Sciatic nerve (tissue), 2 donors: ENCODE data around the gene RNF213. TPM values are rescaled to one million over a fixed set of nuclear protein-coding genes. Genes with fewer than 3 reads are reported as not detected.
"Not testable (repeated sequence)": the region's sequence is repeated elsewhere in the genome, so short reads cannot be mapped to it uniquely, and the experiment has no call there.

ENCODE experiments used
- ATAC-seq: fragments of 200-7000 bp; cut with Tn5 transposase; one replicate; pipeline ENCODE4 v1.9.1; 2020; ENCODE audit warnings: mild to moderate bottlenecking, moderate library complexity
- DNase-seq: peaks from one replicate; pipeline ENCODE4 v3.0.0-alpha.2; 2020; ENCODE audit warnings: low spot score
- intact Hi-C: fragments of 100-400 bp; cut with DNase I; formaldehyde crosslinking; loops from one replicate; pipeline ENCODE4 v1.14.2; 2022
- total RNA-seq: library from RNA; stranded (reverse); fragmentation: NEBNext Ultra II Directional; extraction: Animal tissue kit (Norgen Biotek cat#: 25700); gene quantifications from one replicate; pipeline ENCODE4 v1.2.1, GENCODE V29; 2021
- donor health status: DM: no; HTN: no; CAD: no.
- donor health status: DM: no; HTN: no; CAD: no.

Gene RNF213
- total RNA-seq, 1 donor from 2014 or later: 178 TPM

DNA sequence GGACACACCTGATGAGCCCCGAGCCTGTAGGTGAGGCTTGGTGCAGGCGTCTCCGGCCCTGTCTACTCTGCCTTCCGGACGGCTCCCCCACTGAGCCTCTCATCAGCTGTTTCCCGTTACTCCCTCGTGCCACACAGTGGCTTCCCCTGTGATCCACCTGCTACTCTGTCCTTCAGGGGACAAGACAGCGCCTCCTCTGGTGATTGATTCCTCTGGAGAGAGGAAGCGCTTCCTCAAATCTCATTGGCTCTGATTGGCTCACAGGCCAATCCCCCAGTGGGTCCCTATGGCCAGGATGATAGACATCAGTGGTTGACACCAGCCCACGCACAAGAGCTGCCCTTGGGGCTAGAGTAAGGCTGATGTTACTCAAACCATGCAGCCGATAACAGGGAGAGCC lies 24.0 kb downstream of the RNF213 start:
- ATAC-seq (no peak), DNase-seq (no peak)
- intact Hi-C loops: no loop called here

DNA sequence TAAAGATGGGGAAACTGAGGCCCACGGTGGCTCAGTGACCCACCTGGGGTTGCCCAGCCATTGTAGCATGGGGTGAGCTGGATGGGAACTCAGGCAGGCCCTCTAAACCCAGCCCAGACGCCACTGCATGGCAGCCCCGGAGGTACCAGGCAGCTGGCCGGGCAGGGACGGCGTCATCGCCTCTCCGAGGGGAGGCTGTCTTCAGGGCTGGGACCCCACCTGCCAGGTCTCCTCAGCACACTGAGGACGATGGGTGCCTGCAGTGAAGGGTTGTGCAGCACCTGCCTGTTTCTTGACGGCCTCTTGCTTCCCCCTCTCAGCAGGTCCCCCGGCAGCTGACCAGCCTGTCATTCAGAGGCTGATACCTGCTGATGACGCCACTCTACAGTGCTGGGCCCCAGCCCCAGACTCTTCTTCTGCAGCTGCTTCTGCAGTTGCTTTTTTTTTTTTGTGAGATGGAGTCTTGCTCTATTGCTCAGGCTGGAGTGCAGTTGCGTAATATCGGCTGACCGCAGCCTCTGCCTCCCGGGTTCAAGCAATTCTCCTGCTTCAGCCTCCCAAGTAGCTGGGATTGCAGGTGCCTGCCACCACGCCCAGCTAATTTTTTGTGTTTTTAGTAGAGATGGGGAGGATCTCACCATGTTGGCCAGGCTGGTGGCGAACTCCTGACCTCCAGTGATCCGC lies 24.7 kb downstream of the RNF213 start:
- no peak for DNase-seq

DNA sequence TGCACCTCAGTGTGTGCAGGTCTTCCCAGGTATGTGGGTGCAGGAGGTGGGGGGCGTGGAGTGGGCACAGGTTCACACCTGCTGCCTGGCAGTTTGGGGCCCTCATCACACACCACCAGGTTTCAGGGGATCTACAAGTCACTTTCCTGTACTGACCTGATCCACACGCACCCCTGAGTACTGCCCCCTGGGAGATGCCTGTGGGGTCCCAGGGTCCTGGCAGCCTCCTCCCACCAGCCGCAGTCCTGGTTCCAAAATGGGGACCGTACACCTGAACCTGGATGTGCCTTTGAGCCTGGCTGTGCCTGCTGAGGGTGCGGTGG lies 25.9 kb downstream of the RNF213 start:
- no peak for ATAC-seq
- intact Hi-C loops: no loop called here

More for the DNA sequence above, 24.7 kb downstream of the RNF213 start:
- ATAC-seq: no peak
- intact Hi-C loops: no loop called here

DNA sequence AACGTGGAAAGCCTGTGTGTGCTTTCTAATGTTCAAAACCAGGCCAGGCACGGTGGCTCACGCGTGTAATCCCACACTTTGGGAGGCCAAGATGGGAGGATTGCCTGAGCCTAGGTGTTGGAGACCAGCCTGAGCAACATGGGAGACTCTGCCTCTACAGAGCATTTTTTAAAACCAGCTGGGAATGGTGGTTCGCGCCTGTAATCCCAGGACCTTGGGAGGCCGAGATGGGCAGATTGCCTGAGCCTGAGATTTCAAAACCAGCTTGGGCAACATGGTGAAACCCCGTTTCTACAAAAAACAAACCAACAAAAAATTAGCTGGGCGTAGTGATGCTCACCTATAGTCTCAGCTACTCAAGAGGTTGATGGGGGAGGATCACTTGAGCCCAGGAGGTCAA lies 26.4 kb downstream of the RNF213 start:
- no peak for DNase-seq
- no peak for ATAC-seq
- intact Hi-C loops: no loop called here

More for the DNA sequence above, 25.9 kb downstream of the RNF213 start:
- DNase-seq: no peak

DNA sequence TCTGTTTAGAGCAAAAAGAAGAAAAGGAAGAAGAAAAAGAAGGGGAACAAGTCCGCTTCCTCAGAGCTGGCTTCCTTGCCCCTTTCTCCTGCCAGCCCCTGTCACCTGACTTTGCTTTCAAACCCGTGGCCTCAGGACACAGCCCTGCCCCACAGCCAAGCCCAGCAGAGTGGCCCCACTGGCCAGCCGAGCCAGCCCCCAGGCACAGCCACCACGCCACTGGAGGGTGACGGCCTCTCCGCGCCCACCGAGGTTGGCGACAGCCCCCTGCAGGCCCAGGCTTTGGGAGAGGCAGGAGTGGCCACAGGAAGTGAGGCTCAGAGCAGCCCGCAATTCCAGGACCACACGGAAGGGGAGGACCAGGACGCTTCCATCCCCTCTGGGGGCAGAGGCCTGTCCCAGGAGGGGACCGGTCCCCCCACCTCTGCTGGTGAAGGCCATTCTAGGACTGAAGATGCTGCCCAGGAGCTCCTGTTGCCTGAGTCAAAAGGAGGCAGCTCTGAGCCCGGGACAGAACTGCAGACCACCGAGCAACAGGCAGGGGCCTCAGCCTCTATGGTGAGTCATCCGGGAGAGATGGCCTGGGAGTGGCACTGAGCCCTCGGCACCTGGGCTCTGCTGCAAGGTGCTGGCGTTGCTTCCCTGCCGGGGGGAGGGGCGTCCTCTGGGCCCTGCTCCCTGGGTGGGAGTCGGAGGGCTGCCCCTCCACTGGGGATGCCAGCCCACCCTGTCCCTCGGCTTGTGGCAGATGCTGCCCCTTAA lies 27.3 kb downstream of the RNF213 start:
- intact Hi-C loops: no loop called here
- peak; percentile 8 for ATAC-seq

DNA sequence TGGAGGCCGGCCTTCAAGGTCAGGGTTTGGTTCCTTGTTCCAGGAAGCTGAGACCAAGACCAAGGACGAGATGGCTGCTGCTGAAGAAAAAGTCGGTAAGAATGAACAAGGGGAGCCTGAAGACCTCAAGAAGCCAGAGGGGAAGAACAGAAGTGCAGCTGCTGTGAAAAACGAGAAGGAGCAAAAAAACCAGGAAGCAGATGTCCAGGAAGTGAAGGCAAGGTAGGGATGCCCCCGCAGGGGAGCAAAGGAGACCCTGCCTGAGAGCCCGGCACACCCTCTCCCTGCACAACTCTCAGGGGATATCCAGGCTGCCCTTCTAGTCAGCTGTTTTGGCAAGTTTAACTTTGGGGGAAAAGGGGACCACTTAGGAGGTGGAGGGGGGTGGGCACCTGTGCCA lies 29.0 kb downstream of the RNF213 start:
- intact Hi-C loops: no loop called here
- no peak for ATAC-seq
- DNase-seq: no peak

More for the DNA sequence above, 27.3 kb downstream of the RNF213 start:
- no peak for DNase-seq

DNA sequence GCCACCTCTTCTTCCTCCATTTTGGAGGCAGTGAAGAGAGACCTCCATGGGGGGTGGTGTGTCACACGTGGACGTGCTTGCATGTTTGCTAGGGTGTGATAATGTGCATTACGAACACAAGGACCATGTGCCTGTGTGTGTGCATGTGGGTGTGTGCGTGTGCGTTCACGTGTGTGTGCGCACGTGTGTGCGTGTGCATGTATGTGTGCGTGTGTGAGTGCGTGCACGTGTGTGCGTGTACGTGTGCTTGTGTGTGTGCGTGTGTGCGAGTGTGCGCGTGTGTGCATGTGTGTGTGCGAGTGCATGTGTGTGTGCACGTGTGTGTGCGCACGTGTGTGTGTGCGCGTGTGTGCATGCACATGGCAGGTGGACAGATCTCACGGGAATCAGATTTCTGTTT lies 29.5 kb downstream of the RNF213 start:
- intact Hi-C loops: no loop called here
- DNase-seq (no peak), ATAC-seq (no peak)

DNA sequence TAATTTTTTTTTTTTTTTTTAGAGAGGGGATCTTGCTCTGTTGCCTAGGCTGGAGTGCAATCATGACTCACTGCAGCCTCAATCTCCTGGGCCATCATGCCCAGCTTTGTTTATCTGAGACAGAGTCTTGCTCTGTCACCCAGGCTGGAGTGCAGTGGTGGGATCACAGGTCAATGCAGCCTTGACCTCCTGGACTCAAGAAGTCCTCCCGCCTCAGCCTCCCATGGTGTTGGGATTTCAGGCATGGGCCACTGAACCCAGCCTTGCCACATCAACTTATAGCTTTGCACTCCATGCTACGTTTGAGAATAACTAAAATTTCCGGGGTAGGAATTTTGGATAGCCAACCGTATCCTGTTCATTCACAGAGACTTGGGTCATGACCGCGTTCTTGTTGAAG lies 30.6 kb downstream of the RNF213 start:
- no peak for DNase-seq
- intact Hi-C loops: no loop called here

DNA sequence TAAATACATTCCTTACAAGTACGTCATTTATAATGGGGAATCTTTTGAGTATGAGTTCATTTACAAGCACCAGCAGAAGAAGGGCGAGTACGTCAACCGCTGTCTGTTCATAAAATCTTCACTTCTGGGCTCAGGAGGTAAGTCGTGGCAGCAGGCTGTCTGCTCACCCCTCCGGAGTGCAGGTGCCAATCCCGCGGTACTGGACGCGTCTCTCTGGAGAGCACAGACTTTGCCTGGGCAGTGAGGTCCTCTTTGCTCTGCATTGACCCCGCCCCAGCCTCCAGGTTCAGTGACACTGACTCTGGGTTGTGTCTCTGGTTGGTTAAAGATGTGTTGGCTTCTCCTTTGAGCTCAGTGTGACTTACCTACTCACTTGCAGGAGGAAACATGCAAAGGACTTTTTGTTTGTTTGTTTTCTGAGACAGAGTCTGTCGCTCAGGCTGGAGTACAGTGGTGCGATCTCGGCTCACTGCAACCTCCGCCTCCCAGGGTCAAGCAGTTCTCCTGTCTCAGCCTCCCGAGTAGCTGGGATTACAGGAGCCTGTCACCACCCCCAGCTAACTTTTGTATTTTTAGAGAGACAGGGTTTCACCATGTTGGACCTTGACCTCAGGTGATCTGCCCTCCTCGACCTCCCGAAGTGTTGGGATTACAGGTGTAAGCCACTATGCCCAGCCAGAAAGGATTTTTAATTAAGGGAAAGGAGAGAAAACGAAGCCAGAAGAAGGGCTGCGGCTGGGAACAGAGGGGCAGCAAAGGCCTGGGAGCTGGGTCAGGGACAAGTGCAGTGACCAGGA lies 31.2 kb downstream of the RNF213 start:
- intact Hi-C loops: no loop called here
- DNase-seq (no peak), ATAC-seq (no peak)

More for the DNA sequence above, 30.6 kb downstream of the RNF213 start:
- ATAC-seq: no peak

DNA sequence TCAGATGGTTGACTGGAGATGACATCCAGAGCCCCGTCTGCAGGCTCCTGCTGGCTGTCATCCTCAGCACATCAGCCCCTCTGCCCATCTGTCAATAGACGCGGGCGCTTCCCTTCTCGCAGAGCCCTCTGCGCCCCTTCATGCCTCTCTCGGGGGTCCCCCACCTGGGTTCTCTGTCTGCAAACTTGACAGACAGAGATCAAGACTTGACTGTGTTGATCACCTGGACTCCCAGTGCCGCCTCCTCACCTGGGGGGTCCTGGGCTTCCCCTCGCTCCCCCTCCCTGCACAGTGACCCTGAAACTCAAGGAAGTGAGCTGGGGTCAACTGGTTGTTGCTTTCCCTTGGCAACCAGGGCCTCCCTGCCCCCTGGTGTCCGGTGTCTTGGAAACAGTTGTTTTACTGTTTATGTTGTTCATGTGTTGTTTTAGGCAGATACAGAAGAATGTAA lies 31.9 kb downstream of the RNF213 start:
- no peak for ATAC-seq
- no peak for DNase-seq
- intact Hi-C loops: no loop called here

DNA sequence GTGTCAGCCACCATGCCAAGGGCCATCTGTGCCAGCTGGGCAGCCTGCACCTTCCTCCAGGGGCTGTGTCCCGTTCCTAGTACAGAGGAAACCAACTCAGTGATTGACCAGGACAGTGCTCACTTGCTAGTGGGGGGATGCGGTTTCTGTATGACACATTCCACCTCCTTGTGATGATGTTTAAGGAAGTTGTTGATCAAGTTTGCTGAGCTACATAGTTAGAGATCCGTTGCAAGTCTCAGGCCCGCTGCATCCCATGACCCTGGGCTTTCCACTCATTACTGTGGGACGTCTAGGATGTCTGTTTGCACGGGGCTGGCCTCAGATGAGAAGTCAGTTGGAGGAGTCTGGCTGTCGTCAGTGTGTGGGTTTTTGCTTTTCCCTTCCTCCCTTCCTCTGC lies 33.6 kb downstream of the RNF213 start:
- intact Hi-C loops: no loop called here
- ATAC-seq (peak; percentile 53), DNase-seq (no peak)

DNA sequence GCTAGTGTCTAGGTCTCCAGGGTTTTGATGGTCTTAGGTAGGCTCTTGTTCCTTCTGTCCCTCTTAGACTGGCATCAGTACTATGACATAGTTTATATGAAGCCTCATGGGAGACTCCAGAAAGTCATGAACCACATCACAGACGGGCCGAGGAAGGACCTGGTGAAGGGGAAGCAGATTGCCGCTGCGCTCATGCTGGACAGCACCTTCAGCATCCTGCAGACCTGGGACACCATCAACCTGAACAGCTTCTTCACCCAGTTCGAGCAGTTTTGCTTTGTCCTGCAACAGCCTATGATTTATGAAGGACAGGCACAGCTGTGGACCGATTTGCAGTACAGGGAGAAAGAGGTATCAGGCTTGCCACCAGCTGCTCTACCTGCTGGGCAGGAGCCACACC lies 34.0 kb downstream of the RNF213 start:
- intact Hi-C loops: no loop called here
- ATAC-seq (no peak), DNase-seq (no peak)

DNA sequence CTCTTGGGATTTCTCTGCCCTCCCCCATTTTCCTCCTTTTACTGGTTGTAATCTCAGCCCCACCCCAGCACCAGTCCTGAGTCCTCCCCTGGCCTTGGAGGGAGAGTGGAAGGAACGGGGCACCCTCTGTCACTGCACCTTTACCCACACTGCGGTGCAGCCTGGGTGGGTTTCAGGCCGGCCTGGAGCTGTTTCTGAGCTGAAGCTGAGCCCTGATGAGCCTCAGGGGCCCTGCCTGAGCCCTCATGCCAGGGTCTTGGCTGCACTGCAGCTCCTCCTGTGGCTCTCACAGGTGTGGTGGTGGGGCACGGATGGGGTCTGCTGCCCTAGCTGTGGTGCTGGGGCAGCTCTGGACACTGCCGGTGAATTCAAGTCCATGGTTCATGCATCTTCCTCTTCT lies 34.5 kb downstream of the RNF213 start:
- intact Hi-C loops: no loop called here
- no peak for DNase-seq
- ATAC-seq: no peak

DNA sequence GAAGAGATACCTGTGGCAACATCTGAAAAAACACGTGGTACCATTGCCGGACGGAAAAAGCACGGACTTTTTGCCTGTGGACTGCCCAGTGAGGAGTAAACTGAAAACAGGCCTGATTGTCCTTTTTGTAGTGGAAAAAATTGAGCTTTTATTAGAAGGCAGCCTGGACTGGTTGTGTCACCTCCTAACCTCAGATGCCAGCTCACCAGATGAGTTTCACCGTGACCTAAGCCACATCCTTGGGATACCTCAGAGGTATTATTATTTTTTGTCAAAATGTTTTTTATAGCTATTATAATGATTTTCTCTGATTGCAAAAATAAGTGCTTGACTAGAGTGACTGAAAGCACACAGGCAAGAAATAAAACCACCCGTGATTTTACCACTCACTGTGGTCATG lies 34.9 kb downstream of the RNF213 start:
- intact Hi-C loops: no loop called here
- ATAC-seq: no peak
- DNase-seq: no peak

DNA sequence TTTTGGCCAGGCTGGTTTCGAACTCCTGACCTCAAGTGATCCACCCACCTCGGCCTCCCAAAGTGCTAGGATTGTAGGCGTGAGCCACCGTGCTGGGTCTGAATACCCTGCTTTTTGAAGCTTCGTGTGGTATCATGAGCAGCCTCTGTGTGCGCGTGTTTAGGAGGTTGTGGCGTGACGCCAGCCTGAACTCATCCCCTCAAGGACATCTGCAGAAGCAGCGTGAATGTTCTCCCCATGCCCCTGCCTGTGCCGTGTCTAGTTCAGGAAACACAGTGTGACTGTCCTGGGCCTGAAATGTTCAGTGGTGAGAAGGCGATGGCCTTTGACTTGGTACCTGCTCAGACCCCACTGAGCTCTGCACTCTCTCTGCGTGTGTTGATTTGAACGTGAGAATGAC lies 35.6 kb downstream of the RNF213 start:
- DNase-seq (no peak), ATAC-seq (no peak)
- intact Hi-C loops: no loop called here

DNA sequence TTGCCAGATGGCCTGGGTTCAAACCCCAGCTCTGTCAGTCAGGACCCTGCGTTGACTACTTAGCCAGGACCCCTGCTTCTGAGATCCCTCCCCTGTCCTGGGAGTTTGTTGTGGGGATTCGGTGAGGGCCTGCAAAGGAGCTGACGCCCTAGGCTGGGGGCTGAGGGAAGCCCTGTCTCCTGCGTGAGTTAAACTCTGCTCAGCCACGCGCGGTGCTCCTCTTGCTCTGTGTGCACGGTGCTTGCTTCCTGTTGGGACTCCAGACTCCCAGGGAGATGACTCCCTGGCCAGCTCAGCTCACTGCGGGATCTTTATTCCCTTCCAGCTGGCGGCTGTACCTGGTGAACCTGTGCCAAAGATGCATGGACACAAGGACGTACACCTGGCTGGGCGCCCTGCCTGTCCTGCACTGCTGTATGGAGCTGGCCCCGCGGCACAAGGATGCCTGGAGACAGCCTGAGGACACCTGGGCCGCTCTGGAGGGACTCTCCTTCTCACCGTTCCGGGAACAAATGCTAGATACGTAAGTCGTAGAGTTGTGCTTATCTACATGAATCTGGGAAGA lies 37.4 kb downstream of the RNF213 start:
- intact Hi-C loops: no loop called here
- ATAC-seq (no peak), DNase-seq (no peak)

DNA sequence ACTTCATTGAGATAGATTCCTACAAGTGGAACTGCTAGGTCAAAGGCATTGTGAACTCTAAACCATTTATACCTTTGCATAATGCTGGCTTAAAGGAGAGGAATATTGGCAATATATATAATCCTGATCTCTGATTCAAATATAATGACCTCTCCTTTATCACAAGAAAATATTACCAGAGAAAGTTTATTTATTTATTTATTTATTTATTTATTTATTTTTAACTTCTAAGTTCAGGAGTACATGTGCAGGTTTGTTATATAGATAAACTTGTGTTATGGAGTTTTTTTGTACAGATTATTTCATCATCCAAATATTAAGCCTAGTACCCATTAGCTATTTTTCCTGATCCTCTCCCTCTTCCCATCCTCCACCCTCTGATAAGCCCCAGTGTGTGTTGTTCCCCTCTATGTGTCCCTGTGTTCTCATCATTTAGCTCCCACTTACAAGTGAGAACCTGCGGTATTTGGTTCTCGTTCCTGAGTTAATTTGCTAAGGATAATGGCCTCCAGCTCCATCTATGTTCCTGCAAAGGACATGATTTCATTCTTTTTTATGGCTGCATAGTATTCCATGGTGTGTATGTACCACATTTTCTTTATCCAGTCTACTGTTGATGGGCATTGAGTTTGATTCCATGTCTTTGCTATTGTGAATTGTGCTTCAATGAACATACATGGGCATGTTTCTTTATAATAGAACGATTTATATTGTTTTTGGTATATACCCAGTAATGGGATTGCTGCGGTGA lies 38.9 kb downstream of the RNF213 start:
- intact Hi-C loops, ATAC-seq, DNase-seq: not testable (repeated sequence)

DNA sequence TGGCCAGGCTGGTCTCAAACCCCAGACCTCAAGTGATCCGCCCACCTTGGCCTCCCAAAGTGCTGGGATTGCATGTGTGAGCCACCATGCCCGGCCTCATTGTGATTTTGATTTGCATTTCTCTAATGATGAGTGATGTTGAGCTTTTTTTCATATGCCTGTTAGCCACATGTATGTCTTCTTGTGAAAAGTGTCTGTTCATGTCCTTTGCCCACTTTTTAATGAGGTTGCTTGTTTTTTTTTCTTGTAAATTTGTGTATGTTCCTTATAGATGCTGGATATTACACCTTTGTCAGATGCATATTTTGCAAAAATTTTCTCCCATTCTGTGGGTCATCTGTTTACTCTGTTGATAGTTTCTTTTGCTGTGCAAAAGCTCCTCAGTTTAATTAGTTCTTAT lies 40.1 kb downstream of the RNF213 start:
- intact Hi-C loops, DNase-seq, ATAC-seq: not testable (repeated sequence)

DNA sequence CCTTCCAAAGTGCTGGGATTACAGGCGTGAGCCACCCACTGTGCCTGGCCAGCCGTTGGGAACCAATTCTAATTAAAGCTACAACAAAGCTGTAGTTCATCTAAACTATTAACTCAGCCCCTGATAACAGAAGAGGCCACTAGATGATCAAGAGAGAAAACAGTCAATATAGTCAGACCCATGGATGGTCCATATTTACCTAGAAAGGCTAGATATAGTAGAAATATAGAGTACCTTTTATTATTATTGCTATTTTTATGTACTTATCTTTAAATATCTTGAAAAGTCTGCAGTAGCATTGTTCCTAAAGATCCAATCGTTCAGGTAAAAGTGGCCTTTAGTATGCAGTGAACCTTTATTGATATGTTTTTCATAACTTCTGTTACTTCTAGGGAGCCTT lies 43.2 kb downstream of the RNF213 start:
- ATAC-seq: no peak
- peak; percentile 7 for DNase-seq
- intact Hi-C loops: no loop called here
